ENCODE data around the gene BAX. TPM values are rescaled to one million over a fixed set of nuclear protein-coding genes. Genes with fewer than 3 reads are reported as not detected.

The BAX gene
- total and polyA plus RNA-seq, 9 of the 15 experiments (the other 6 are each of a cell fraction or from before 2014, with no cell fraction given): 3.2 to 95.4 (median 44.5) TPM

DNA sequence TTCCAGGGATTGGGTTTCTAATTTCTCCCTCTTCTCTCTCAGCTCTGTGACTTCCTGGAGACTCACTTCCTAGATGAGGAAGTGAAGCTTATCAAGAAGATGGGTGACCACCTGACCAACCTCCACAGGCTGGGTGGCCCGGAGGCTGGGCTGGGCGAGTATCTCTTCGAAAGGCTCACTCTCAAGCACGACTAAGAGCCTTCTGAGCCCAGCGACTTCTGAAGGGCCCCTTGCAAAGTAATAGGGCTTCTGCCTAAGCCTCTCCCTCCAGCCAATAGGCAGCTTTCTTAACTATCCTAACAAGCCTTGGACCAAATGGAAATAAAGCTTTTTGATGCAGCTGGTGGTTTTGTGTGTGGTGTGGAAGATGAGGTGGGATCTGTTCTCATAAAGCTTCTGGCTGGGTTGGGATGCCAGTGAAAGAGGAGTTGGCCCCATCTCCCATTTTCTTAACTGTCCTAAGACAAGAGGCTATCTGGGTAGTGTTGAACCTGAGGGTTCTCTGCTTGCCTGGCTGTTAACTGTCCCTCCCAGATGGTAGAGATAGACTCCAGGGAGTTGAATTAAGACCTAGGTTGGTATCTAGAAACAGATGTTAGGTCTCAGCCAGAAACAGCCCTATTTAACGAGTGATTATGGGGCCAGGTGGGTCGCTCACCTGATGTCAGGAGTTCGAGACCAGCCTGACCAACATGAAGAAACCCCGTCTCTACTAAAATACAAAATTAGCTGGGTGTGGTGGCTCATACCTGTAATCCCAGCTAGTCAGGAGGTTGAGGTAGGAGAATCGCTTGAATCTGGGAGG is 12.1 kb downstream of the BAX start (continued):
- TF ChIP-seq DACH1 (IDR thresholded peaks at IDR 0.05; ENCODE audit: partially characterized antibody) (no peak), ZFP1 (CRISPR knock-in tag; IDR thresholded peaks at IDR 0.05) (no peak), ZNF165 (CRISPR knock-in tag; IDR thresholded peaks at IDR 0.05; ENCODE audit: borderline replicate concordance) (no peak), RFX1 (IDR thresholded peaks at IDR 0.05) (no peak), MCM3 (IDR thresholded peaks at IDR 0.05) (no peak), U2AF1 (optimal IDR thresholded peaks at IDR 0.05; ENCODE audit: low read depth, low read length) (no peak), PURB (CRISPR knock-in tag; IDR thresholded peaks at IDR 0.05; ENCODE audit: low read depth) (no peak), FOXJ3 (CRISPR knock-in tag; IDR thresholded peaks at IDR 0.05) (no peak), ZBTB7A (IDR thresholded peaks at IDR 0.05; ENCODE audit: borderline replicate concordance, control insufficient read depth, low read depth, low read length) (no peak), RUNX1 (IDR thresholded peaks at IDR 0.05; ENCODE audit: low read depth) (0 out of 2 replicates have a peak, but pooled peaks have one; percentile 30), ZNF24 (IDR thresholded peaks at IDR 0.05) (no peak), ILF3 (IDR thresholded peaks at IDR 0.05; ENCODE audit: borderline replicate concordance) (no peak; the same call in none of the 2 replicates), FOSL1 (tag; conservative IDR thresholded peaks at IDR 0.05) (no peak), MBD2 (IDR thresholded peaks at IDR 0.05; ENCODE audit: borderline replicate concordance, low read depth) (no peak), TAF1 (IDR thresholded peaks at IDR 0.05; ENCODE audit: control insufficient read depth, extremely low read depth, insufficient read depth, low read length, severe bottlenecking) (peak; percentile 6), TEAD2 (tag; IDR thresholded peaks at IDR 0.05) (no peak), RBM39 (optimal IDR thresholded peaks at IDR 0.05; ENCODE audit: low read depth, low read length) (no peak)
- TF ChIP-seq, protein P1, sequence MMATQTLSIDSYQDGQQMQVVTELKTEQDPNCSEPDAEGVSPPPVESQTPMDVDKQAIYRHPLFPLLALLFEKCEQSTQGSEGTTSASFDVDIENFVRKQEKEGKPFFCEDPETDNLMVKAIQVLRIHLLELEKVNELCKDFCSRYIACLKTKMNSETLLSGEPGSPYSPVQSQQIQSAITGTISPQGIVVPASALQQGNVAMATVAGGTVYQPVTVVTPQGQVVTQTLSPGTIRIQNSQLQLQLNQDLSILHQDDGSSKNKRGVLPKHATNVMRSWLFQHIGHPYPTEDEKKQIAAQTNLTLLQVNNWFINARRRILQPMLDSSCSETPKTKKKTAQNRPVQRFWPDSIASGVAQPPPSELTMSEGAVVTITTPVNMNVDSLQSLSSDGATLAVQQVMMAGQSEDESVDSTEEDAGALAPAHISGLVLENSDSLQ (IDR thresholded peaks at IDR 0.05): no peak
- TF ChIP-seq, protein P2, sequence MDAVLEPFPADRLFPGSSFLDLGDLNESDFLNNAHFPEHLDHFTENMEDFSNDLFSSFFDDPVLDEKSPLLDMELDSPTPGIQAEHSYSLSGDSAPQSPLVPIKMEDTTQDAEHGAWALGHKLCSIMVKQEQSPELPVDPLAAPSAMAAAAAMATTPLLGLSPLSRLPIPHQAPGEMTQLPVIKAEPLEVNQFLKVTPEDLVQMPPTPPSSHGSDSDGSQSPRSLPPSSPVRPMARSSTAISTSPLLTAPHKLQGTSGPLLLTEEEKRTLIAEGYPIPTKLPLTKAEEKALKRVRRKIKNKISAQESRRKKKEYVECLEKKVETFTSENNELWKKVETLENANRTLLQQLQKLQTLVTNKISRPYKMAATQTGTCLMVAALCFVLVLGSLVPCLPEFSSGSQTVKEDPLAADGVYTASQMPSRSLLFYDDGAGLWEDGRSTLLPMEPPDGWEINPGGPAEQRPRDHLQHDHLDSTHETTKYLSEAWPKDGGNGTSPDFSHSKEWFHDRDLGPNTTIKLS (IDR thresholded peaks at IDR 0.05; ENCODE audit: borderline replicate concordance, low read depth): no peak
- TF ChIP-seq, protein P3, sequence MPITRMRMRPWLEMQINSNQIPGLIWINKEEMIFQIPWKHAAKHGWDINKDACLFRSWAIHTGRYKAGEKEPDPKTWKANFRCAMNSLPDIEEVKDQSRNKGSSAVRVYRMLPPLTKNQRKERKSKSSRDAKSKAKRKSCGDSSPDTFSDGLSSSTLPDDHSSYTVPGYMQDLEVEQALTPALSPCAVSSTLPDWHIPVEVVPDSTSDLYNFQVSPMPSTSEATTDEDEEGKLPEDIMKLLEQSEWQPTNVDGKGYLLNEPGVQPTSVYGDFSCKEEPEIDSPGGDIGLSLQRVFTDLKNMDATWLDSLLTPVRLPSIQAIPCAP (CRISPR knock-in tag; IDR thresholded peaks at IDR 0.05; ENCODE audit: borderline replicate concordance): no peak
